ENCODE measurements around the gene TUFM. TPM values are rescaled to one million over a fixed set of nuclear protein-coding genes. Genes with fewer than 3 reads are reported as not detected.
A peak's percentile ranks its signal among the peaks of the same experiment; 100 is the strongest.
"Not testable (repeated sequence)": the region's sequence is repeated elsewhere in the genome, so short reads cannot be mapped to it uniquely, and the experiment has no call there.

TUFM gene
- total RNA-seq, 2 experiments from 2014 or later, result 309 to 323 TPM

DNA sequence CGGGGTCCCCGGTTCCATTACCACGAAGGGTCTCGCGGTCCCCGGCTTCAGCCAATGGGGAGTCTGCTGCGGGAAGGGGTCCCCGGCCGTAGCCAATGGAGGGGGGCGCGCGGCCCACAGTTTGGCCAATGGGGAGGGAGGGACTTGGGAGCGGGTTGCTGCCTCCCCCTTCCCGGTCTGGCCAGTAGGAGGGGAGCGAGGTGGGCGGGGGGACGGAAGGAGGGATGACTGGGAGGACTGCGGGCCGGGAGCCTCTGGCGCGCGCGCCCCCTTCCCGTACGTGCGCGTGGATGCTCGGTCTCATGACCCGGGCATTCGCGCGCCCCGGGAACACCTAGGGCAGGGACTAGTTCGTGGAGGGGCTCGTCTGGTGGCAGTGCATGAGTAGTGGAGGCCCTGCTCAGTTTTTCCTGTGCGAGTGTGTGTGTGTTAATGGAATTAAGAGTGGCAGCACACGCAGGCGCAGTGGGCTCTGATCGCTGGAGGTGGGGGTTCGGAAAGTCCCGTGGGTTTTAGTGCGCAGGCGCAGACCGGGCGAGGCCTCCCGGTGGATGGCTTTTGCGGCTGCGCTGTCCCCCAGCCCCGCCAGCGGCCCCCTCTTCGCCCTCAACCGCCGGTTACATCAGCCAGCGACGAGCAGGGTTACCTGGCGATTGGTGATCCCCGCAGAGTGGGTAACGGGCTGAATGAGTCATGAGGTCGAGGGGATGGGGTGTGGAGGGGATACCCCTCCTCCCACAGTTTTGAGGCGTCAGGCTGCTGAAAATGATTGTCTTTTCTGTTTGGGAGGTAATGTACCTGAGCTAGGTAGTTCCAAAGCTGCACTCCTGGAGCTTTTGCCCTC, 22.1 kb downstream of the TUFM start:
- peak overlapping the region; percentile 100 for H3K27ac Mint-ChIP-seq
- H3K36me3 Mint-ChIP-seq (ENCODE audit: low read depth), result peaks cover 69% of the 10 kb centered on the region
- ChIA-PET POLR2A (interaction anchor here (0.7 to 20.4 kb wide), 9 partner anchors 8 to 330 kb away, joined by 3 to 485 read pairs (median 8); partner anchors contain the start of genes ATP2A1, RABEP2, SH2B1 and TUFM), CTCF (interaction anchor here (1.9 kb wide), 1 partner anchor 121 kb away, joined by 5 read pairs; no protein-coding TSS in a partner anchor)
- peaks cover 53% of the 10 kb centered on the region for H3K4me1 Mint-ChIP-seq (ENCODE audit: low read depth)
- TF ChIP-seq CTCF (IDR thresholded peaks at IDR 0.05), result no peak
- no peaks in the 10 kb centered on the region for H3K27me3 Mint-ChIP-seq
- DNase-seq, result peak; percentile 98
- H3K4me3 Mint-ChIP-seq, result peak overlapping the region; percentile 99
- peak; percentile 78 for ATAC-seq
- no peaks in the 10 kb centered on the region for H3K9me3 Mint-ChIP-seq
- intact Hi-C loops (cut with micrococcal nuclease), result loop anchor here (1.0 to 5.0 kb wide), 2 partner anchors 22 to 332 kb away; partner anchors contain the start of genes APOBR, CLN3 and TUFM

DNA sequence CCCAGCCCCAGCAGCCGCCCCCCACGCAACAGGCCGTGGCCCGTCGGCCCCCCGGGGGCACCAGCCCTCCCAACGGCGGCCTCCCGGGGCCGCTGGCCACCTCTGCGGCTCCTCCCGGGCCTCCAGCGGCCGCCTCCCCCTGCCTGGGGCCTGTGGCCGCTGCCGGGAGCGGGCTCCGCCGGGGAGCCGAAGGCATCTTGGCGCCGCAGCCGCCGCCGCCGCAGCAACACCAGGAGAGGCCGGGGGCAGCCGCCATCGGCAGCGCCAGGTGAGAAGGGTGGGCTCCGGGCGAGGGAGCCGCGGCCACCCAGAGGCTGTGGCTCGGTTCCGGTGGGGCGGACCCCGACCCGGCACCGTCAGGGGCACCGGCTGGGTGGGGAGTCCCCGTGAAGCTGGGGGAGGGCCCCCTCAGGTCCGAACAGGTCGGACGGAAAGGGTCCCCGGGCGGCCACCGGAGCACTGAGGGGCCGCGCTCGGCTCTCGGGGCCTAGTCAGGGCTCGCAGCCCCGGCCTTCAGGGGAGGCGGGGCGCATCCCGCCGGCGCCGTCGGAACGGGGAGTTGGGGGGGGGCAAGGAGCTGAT, 22.8 kb downstream of the TUFM start:
- ChIA-PET CTCF (interaction anchor here (1.9 kb wide), 1 partner anchor 122 kb away, joined by 5 read pairs; no protein-coding TSS in a partner anchor), POLR2A (interaction anchor here (0.6 to 20.4 kb wide), 16 partner anchors 8 to 329 kb away, joined by 3 to 485 read pairs (median 6); partner anchors contain the start of genes ATP2A1, NFATC2IP, RABEP2 and SGF29)
- intact Hi-C loops (cut with micrococcal nuclease), result loop anchor here (5.0 kb wide), 1 partner anchor 331 kb away; the partner anchor contains the start of genes APOBR and CLN3
- Mint-ChIP-seq H3K27me3 (no peaks in the 10 kb centered on the region), H3K9me3 (no peaks in the 10 kb centered on the region), H3K4me3 (peak overlapping the region; percentile 99), H3K36me3 (ENCODE audit: low read depth) (peaks cover 66% of the 10 kb centered on the region), H3K4me1 (ENCODE audit: low read depth) (peaks cover 52% of the 10 kb centered on the region), H3K27ac (peak overlapping the region; percentile 100)
- TF ChIP-seq CTCF (IDR thresholded peaks at IDR 0.05), result no peak
- ATAC-seq (no peak), DNase-seq (no peak)

- Mint-ChIP-seq H3K27ac (peak within 1 kb of the TSS; percentile 100), H3K4me1 (ENCODE audit: low read depth) (peaks cover 47% of the 10 kb centered on the region), H3K27me3 (no peaks in the 10 kb centered on the region), H3K36me3 (ENCODE audit: low read depth) (peaks cover 61% of the 10 kb centered on the region), H3K4me3 (peak within 1 kb of the TSS; percentile 99), H3K9me3 (no peaks in the 10 kb centered on the region)
- intact Hi-C loops (cut with micrococcal nuclease), result loop anchor here (5.0 kb wide), 1 partner anchor 330 kb away; the partner anchor contains the start of genes APOBR and CLN3
- ChIA-PET POLR2A (interaction anchor here (0.6 to 20.4 kb wide), 22 partner anchors 8 to 282 kb away, joined by 3 to 485 read pairs (median 4); partner anchors contain the start of genes ATP2A1, NFATC2IP, RABEP2 and SGF29), CTCF (interaction anchor here (1.0 to 1.8 kb wide), 2 partner anchors 24 to 40 kb away, joined by 3 to 4 read pairs; partner anchors contain the start of gene TUFM)
- no peak for TF ChIP-seq CTCF (IDR thresholded peaks at IDR 0.05)
- ATAC-seq (peak; percentile 49), DNase-seq (peak; percentile 98)
Observed at GRCh38 chr16:28822520-28823290, 23.4 kb downstream of the TUFM start, which contains the start of gene ATXN2L. Gene ATXN2L (plus strand): TSS chr16:28822999. CDS start chr16:28823260, 261 bp downstream.

- no peaks in the 10 kb centered on the region for H3K9me3 Mint-ChIP-seq
- POLR2A ChIA-PET, result interaction anchor here (0.6 to 20.4 kb wide), 21 partner anchors 9 to 527 kb away, joined by 3 to 485 read pairs (median 4); partner anchors contain the start of genes ATP2A1, NFATC2IP, RABEP2 and SGF29
- no peak for DNase-seq
- TF ChIP-seq CTCF (IDR thresholded peaks at IDR 0.05), result no peak
- no peaks in the 10 kb centered on the region for H3K27me3 Mint-ChIP-seq
- peak overlapping the region; percentile 80 for H3K4me3 Mint-ChIP-seq
- peaks cover 54% of the 10 kb centered on the region for H3K36me3 Mint-ChIP-seq (ENCODE audit: low read depth)
- peaks cover 42% of the 10 kb centered on the region for H3K4me1 Mint-ChIP-seq (ENCODE audit: low read depth)
- H3K27ac Mint-ChIP-seq, result peak overlapping the region; percentile 88
- CTCF ChIA-PET, result interaction anchor here (0.9 to 1.8 kb wide), 3 partner anchors 11 to 41 kb away, joined by 3 to 4 read pairs (median 4); partner anchors contain the start of gene TUFM
- intact Hi-C loops (cut with micrococcal nuclease), result loop anchor here (5.0 kb wide), 1 partner anchor 330 kb away; the partner anchor contains the start of genes APOBR and CLN3
- no peak for ATAC-seq
Observed at GRCh38 chr16:28821874-28822519, 24.2 kb downstream of the TUFM start.

GRCh38 chr16:28820546-28820945, 25.6 kb downstream of the TUFM start:
- H3K36me3 Mint-ChIP-seq (ENCODE audit: low read depth), result peaks cover 41% of the 10 kb centered on the region
- H3K4me3 Mint-ChIP-seq, result peak overlapping the region; percentile 80
- DNase-seq, CTCF ChIA-PET, H3K27me3 Mint-ChIP-seq, H3K9me3 Mint-ChIP-seq, ATAC-seq: not testable (repeated sequence)
- intact Hi-C loops (cut with micrococcal nuclease), result loop anchor here (5.0 kb wide), 1 partner anchor 328 kb away; the partner anchor contains the start of genes APOBR and CLN3
- POLR2A ChIA-PET, result interaction anchor here (1.2 to 20.4 kb wide), 2 partner anchors 21 to 42 kb away, joined by 4 to 485 read pairs; partner anchors contain the start of gene TUFM
- peak overlapping the region; percentile 29 for H3K27ac Mint-ChIP-seq
- H3K4me1 Mint-ChIP-seq (ENCODE audit: low read depth), result peaks cover 28% of the 10 kb centered on the region
